GM18861 (cell line): Measurements from ENCODE around the gene RB1.
"Not testable (repeated sequence)": the region's sequence is repeated elsewhere in the genome, so short reads cannot be mapped to it uniquely, and the experiment has no call there.

Experiments used
- ATAC-seq: cut with Tn5 transposase; IDR thresholded peaks from one replicate; pipeline ENCODE4 v1.9.1; 2021; ENCODE audit not compliant: unreplicated experiment

Gene RB1

GRCh38 chr13:48448285-48448958 is 144.9 kb downstream of the RB1 start:
- ATAC-seq, result no peak

- no peak for ATAC-seq
Measured at GRCh38 chr13:48448959-48449614, 145.5 kb downstream of the RB1 start.

GRCh38 chr13:48449656-48450055 is 146.1 kb downstream of the RB1 start:
- no peak for ATAC-seq

- not testable (repeated sequence) for ATAC-seq
Measured at GRCh38 chr13:48451196-48451595, 147.6 kb downstream of the RB1 start.

GRCh38 chr13:48456546-48456945 is 153.0 kb downstream of the RB1 start:
- ATAC-seq, result no peak

DNA sequence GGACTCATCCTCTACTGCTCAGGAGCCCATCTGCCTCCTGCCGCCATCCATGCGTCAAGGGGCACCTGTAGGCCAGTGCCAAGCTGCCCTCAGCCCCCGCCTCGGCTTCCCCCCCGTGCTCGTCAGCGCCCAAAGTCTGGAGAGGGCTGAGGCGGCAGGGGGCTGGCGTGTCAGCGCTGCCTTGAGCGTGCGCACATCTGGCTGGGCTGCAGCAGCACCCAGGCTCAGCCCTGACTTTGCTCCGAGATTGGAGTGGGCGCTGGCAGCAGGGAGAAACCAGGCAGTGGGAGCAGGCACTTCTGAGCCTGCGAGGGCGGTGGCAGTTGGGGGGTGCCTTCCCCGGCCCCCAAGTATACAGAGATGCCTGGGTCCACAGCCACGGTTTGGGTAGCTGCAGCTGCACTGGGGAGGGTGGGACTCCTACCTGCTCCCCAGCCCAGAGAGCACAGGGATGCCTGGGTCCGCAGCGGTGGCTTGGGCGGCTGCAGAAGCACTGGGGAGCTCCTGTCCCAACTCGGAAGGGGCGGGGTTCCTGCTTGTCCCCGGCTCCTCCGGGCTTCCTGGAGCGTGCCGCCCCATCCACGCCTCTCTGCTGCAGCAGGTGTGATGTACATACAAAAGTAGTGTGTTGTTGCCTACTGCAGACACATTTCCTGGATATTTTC is 154.2 kb downstream of the RB1 start:
- no peak for ATAC-seq

- ATAC-seq, result no peak
Measured at GRCh38 chr13:48475230-48475629, 171.7 kb downstream of the RB1 start.

- ATAC-seq, result no peak
Measured at GRCh38 chr13:48476215-48476614, 172.7 kb downstream of the RB1 start.

DNA sequence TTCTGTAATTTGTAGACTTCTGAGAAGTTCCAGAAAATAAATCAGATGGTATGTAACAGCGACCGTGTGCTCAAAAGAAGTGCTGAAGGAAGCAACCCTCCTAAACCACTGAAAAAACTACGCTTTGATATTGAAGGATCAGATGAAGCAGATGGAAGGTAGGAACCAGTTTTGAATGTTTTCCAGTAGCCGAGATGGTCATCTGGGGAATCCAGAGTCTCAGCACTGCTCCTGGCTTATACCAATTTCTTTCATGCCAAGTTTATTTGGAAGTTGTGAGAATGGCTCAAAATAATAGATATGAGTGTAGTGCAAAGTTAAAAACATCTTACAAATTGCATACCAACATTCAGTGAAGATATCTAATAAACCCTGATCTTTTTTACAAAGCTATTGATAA is 173.1 kb downstream of the RB1 start:
- ATAC-seq, result no peak

DNA sequence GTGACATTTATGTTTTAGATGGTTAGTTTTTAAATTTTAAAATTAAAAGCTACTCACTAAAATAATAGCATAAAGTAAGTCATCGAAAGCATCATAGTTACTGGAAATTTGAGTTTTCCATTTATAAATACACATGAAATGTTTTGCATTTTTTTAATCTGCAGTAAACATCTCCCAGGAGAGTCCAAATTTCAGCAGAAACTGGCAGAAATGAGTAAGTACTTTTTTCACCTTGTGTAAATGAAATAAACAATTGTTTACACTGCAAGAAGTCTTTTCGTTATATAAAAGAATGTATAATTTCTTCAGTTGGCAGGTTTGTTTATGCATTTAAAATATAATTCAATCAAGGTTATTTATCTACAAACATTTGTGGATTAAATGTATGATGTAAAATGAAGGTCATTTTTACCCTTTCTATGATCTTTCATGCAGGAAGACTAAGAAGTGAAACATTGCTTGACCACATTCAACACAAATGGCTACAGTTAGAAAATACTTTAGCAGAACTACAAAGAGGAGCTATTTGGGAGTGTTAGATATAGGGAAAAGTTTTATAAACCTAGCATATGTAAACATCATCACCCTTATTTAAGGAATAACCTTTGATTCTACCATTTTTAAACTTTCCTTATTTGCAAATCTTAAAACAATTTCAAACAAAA is 173.8 kb downstream of the RB1 start:
- no peak for ATAC-seq

- no peak for ATAC-seq
Measured at GRCh38 chr13:48478391-48478790, 174.8 kb downstream of the RB1 start.

DNA sequence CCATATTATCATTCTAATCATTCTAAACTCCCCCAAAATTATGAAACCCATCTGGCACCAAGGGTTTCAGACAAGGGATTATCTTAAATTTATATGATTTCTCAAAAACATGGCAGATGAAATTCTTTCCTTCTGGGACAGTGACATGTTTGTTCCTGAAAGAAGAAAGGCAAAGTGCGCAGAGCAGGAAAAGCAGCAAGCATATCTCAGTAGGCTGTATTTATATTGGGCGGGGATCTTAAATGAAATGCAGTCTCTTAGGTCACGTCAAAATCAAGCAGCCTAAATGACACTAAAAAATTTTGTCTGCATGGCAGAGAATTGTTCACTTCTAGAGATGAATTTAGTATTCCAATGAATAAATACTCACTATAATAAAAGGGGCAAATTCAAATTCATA is 180.0 kb downstream of the RB1 start:
- no peak for ATAC-seq

DNA sequence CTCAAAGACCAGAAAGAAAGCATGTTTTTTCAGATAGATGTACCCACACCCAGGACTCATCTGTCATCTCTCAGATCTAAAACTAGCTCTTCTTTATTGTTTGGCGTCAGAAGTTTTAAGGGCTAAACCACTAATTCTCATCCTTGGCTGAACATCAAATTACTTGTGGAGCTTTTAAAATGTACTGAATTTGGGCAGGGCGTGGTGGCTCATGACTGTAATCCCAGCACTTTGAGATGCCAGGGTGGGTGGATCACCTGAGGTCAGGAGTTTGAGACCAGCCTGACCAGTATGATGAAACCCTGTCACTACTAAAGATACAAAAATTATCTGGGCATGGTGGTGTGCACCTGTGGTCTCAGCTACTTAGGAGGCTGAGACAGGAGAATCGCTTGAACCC is 181.9 kb downstream of the RB1 start:
- no peak for ATAC-seq

DNA sequence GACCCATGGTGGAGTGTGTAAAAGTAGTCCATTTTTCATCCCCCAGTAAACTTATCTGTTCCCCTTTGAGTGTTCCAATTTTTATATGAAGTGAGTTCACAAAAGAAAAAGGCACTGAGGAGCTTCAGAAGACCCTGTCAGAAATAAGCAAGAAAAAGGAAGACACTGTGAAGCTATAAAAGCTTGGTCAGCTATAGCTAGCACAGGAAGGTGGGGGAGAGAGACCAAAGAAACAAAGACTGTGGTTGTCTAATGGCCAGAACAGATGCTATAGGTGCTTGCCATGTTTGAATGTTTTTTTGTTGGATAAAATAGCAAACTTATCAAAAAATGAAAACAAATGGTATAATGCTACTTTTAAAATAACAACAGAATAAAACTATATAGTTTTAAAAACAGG is 182.8 kb downstream of the RB1 start:
- no peak for ATAC-seq

GRCh38 chr13:48486836-48487235 is 183.3 kb downstream of the RB1 start:
- no peak for ATAC-seq

DNA sequence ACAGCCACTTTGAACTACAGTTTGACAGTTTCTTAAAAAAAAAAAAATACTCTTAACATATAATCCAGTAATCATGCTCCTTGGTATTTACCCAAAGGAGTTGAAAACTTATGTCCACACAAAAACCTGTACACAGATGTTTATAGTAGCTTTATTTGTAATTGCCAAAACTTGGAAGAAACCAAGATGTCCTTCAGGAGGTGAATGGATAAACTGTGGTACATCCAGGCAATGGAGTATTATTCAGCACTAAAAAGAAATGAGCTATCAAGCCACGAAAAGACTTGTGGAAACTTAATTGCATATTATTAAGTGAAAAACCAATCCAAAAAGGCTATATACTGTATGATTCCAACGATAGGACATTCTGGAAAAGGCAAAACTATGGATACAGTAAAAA is 184.4 kb downstream of the RB1 start:
- no peak for ATAC-seq

GRCh38 chr13:48488995-48489394 is 185.4 kb downstream of the RB1 start:
- ATAC-seq, result no peak

DNA sequence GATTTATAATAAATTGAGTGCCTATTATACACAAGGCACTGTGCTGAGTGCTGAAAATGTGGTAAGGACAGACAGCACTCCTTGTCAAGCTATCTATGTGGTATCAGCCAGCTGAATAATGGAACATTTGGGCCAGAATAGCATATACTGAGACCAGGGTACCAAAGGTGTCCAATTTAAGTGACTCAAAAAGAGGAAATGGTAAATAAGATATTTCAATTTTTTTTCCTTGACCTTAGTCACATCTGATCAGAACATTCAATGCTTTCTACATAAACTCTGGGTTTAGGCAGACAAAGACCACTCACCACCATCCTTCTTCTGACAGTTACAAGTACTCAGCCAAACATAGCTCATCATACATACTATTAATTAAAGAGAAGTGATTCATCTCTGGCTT is 186.1 kb downstream of the RB1 start:
- no peak for ATAC-seq

DNA sequence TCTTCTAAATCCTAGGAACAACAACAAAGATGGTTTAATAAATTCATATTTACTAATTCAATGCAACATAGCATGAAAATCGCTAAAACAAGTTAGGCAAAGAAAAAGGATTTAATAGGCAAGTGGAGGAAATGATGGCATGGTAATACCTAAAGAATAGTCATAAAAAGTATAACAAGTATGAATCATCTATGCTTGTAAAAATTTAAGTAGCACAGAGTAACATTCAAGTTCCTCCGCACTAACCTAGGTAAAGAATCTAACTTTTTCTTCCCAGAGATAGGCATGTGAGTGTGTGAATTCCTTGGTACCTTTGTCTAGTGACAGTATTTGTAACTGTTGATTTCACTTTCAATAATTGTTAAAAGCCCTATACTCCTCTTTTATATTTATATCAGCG is 186.7 kb downstream of the RB1 start:
- ATAC-seq, result no peak

DNA sequence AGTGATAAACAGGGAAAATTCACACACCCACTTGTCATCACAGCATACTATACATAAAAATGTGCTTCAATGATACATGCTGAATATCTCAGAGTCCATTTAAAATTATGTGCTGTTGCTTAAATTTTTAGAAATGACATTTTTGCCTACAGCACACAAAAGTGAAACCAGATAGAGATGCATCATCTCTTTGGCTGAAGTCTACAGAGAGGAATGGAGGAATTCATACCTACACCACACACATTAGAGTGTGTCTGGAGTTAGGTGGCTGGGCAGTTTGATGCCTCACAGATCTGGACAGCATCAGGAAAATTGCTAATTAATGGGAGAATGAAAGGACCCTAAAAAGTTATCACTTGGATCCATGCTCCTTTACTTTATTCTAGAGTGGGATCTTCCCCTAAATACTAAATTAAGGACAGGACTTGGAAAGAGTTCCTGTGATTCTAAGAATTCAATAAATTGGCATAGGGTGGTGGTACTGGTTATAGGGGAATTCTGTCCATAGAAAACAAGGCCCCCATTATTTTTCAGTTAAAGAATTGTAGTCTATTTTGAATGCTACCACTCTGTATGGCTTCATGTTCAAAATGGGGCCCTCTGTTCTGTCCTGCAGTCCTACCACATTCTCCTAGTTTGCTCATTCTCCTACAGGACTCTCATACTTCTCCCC is 188.0 kb downstream of the RB1 start:
- no peak for ATAC-seq

GRCh38 chr13:48492096-48492440 is 188.5 kb downstream of the RB1 start:
- ATAC-seq, result peak; percentile 37
